Esophagus squamous epithelium (tissue), 5 donors: ENCODE measurements around the gene RPL7A. TPM values are rescaled to one million over a fixed set of nuclear protein-coding genes. Genes with fewer than 3 reads are reported as not detected.

Experiments
- DNase-seq: peaks from one replicate; lab custom pipeline; 2025; lab: John Stamatoyannopoulos, UW
- H3K27ac ChIP-seq, 4 donors: fragments of 200-600 bp; sonication (generic); one replicate each; pipeline ENCODE4 v1.5.1; 2016 to 2019; ENCODE audit warnings: mild to moderate bottlenecking in 1 of 4
- H3K27me3 ChIP-seq, 4 donors: fragments of 200-600 bp; sonication (generic); 1 replicate in 3 of 4; 2 replicates in 1 of 4; pipeline versions ENCODE4 v1.5.1 to v1.6.0; 2017 to 2021; ENCODE audit warnings: antibody characterized with exemption in 1 of 4
- H3K36me3 ChIP-seq, 3 donors: fragments of 200-600 bp; sonication (generic); one replicate each; pipeline ENCODE4 v1.5.1; 2016 to 2019
- H3K4me1 ChIP-seq, 3 donors: fragments of 200-600 bp; sonication (generic); one replicate each; pipeline ENCODE4 v1.5.1; 2017 to 2019
- H3K4me3 ChIP-seq, 4 donors: fragments of 200-600 bp; sonication (generic); 1 replicate in 3 of 4; 2 replicates in 1 of 4; pipeline ENCODE4 v1.5.1; 2016 to 2019; ENCODE audit warnings: mild to moderate bottlenecking in 2 of 4, moderate library complexity in 1 of 4
- H3K9me3 ChIP-seq, 3 donors: fragments of 200-600 bp; sonication (generic); one replicate each; pipeline ENCODE4 v1.5.1; 2016 to 2019
- CTCF ChIP-seq, 6 experiments: fragments of 450-650 bp in 4 of 6; fragments of 200-600 bp in 2 of 6; sonication (generic) in 2 of 6; IDR thresholded peaks; one replicate each; pipeline ENCODE4 v1.5.1; 2016 to 2019; ENCODE audit warnings: antibody characterized with exemption in 6 of 6, mild to moderate bottlenecking in 4 of 6, moderate library complexity in 4 of 6
- POLR2A ChIP-seq, 4 donors: fragments of 450-650 bp; IDR thresholded peaks; one replicate each; pipeline ENCODE4 v1.6.1; 2017; ENCODE audit warnings: antibody characterized with exemption in 4 of 4, mild to moderate bottlenecking in 4 of 4, moderate library complexity in 3 of 4
- WGBS, 2 donors: methylation state at CpG; one replicate each; pipeline ENCODE4 v1.1.5; 2018; 5-methylcytosine and 5-hydroxymethylcytosine counted together
- intact Hi-C: fragments of 100-400 bp; cut with DNase I; formaldehyde crosslinking; loops from one replicate; pipeline ENCODE4 v1.15.0; 2022
- total RNA-seq, 4 donors: library from RNA; depleted of rRNA; stranded (reverse); fragments of >200 nt; gene quantifications; one replicate each; pipeline ENCODE4 v1.1.0, GENCODE V29; 2016
- donor health status: DM: yes; HTN: yes; CAD: no.

RPL7A gene
- total RNA-seq, 4 donors from 2014 or later = 1,828 to 2,553 (median 2,363) TPM

- Histone ChIP-seq H3K27me3 (no peaks in the 10 kb centered on the region), H3K9me3 (no peaks in the 10 kb centered on the region), H3K36me3 (peaks cover 23 to 71% (median 26%) of the 10 kb centered on the region in 3 donors), H3K27ac (no peak overlapping the region), H3K4me1 (peaks cover 13 to 65% (median 20%) of the 10 kb centered on the region in 3 donors), H3K4me3 (no peak overlapping the region)
- intact Hi-C loops = no loop called here
- 87 to 92% methylated on average over 3 to 10 of the region's 19 CpGs for WGBS, 2 donors
- DNase-seq = no peak
- TF ChIP-seq POLR2A (IDR thresholded peaks at IDR 0.05) = no peak
- TF ChIP-seq CTCF (IDR thresholded peaks at IDR 0.05) = no peak
Measured at GRCh38 chr9:133344071-133344470, 3.9 kb upstream of the RPL7A start.

GRCh38 chr9:133344979-133345378, 3.0 kb upstream of the RPL7A start:
- TF ChIP-seq CTCF (IDR thresholded peaks at IDR 0.05) (no peak), POLR2A (IDR thresholded peaks at IDR 0.05) (no peak)
- H3K4me1 ChIP-seq = peaks cover 17 to 65% (median 22%) of the 10 kb centered on the region in 3 donors
- H3K27ac ChIP-seq = no peak overlapping the region
- no peaks in the 10 kb centered on the region for H3K9me3 ChIP-seq
- WGBS, 2 donors = 95 to 100% methylated on average over 2 to 9 of the region's 12 CpGs
- H3K36me3 ChIP-seq = peaks cover 28 to 75% (median 32%) of the 10 kb centered on the region in 3 donors
- intact Hi-C loops = no loop called here
- H3K4me3 ChIP-seq = no peak overlapping the region
- H3K27me3 ChIP-seq = no peaks in the 10 kb centered on the region
- DNase-seq = no peak

GRCh38 chr9:133345596-133345995, 2.4 kb upstream of the RPL7A start:
- H3K27me3 ChIP-seq = no peaks in the 10 kb centered on the region
- H3K9me3 ChIP-seq = no peaks in the 10 kb centered on the region
- peaks cover 16 to 65% (median 24%) of the 10 kb centered on the region in 3 donors for H3K4me1 ChIP-seq
- intact Hi-C loops = no loop called here
- DNase-seq = no peak
- TF ChIP-seq POLR2A (IDR thresholded peaks at IDR 0.05) (no peak), CTCF (IDR thresholded peaks at IDR 0.05) (no peak)
- 84 to 95% methylated on average over 5 of the region's 6 CpGs for WGBS, 2 donors
- H3K4me3 ChIP-seq = no peak overlapping the region
- no peak overlapping the region for H3K27ac ChIP-seq
- H3K36me3 ChIP-seq = peaks cover 34 to 75% (median 38%) of the 10 kb centered on the region in 3 donors

GRCh38 chr9:133346021-133346785, 1.8 kb upstream of the RPL7A start:
- H3K9me3 ChIP-seq = no peaks in the 10 kb centered on the region
- WGBS, 2 donors = 68 to 75% methylated on average over 6 to 7 of the region's 15 CpGs
- TF ChIP-seq POLR2A (IDR thresholded peaks at IDR 0.05) = no peak
- TF ChIP-seq CTCF (IDR thresholded peaks at IDR 0.05) = no peak
- H3K36me3 ChIP-seq = peaks cover 40 to 75% (median 43%) of the 10 kb centered on the region in 3 donors
- peaks cover 16 to 64% (median 24%) of the 10 kb centered on the region in 3 donors for H3K4me1 ChIP-seq
- intact Hi-C loops = no loop called here
- no peaks in the 10 kb centered on the region for H3K27me3 ChIP-seq
- H3K27ac ChIP-seq = peak overlapping the region; percentile 93 to 96 (median 95)
- H3K4me3 ChIP-seq = peak overlapping the region in 3 of 4 donors; percentile 90 to 97 (median 95)
- DNase-seq = no peak

GRCh38 chr9:133347515-133347984, 468 bp upstream of the RPL7A start:
- Histone ChIP-seq H3K9me3 (no peaks in the 10 kb centered on the region), H3K36me3 (peaks cover 51 to 75% (median 54%) of the 10 kb centered on the region in 3 donors), H3K4me3 (peak overlapping the region; percentile 81 to 97 (median 92)), H3K4me1 (peaks cover 16 to 60% (median 24%) of the 10 kb centered on the region in 3 donors), H3K27ac (peak overlapping the region; percentile 93 to 96 (median 95)), H3K27me3 (no peaks in the 10 kb centered on the region)
- 0% methylated on average over 10 to 15 of the region's 41 CpGs for WGBS, 2 donors
- TF ChIP-seq POLR2A (IDR thresholded peaks at IDR 0.05) (no peak), CTCF (IDR thresholded peaks at IDR 0.05) (peak in 1 of 6 experiments; percentile 9)
- intact Hi-C loops = no loop called here
- no peak for DNase-seq
